GM12878 (cell line): Measurements from ENCODE around the gene LIN52. TPM values are rescaled to one million over a fixed set of nuclear protein-coding genes. Genes with fewer than 3 reads are reported as not detected.

Experiments
- BCL3 ChIP-seq: IDR thresholded peaks from 2 replicates; pipeline ENCODE4 v1.6.1; 2011; ENCODE audit warnings: borderline replicate concordance, low read depth, mild to moderate bottlenecking, moderate library complexity, low read length; ENCODE audit not compliant: insufficient read depth, poor library complexity, severe bottlenecking
- EED ChIP-seq: sonication (generic); IDR thresholded peaks from 2 replicates; pipeline ENCODE4 v1.6.1; 2016; ENCODE audit warnings: antibody characterized with exemption, low read depth
- ELK1 ChIP-seq: IDR thresholded peaks from 2 replicates; pipeline ENCODE4 v1.6.1; 2012; ENCODE audit warnings: low read depth, low read length, improper control_type of control experiment
- ESRRA ChIP-seq: IDR thresholded peaks from 2 replicates; pipeline ENCODE4 v1.6.1; 2012; ENCODE audit warnings: mild to moderate bottlenecking, low read length, improper control_type of control experiment
- EZH2 ChIP-seq: IDR thresholded peaks from 2 replicates; pipeline ENCODE4 v1.6.1; 2012; ENCODE audit warnings: low read depth, mild to moderate bottlenecking, control low read depth, inconsistent platforms, low read length, borderline replicate concordance; ENCODE audit not compliant: control insufficient read depth
- KDM1A ChIP-seq: fragments of 200-600 bp; sonication (generic); IDR thresholded peaks from 2 replicates; pipeline ENCODE4 v1.6.1; 2016; ENCODE audit warnings: borderline replicate concordance
- NR2F1 ChIP-seq: fragments of 450-650 bp; conservative IDR thresholded peaks from 2 replicates; pipeline ENCODE4 v1.6.1; 2017; ENCODE audit warnings: mild to moderate bottlenecking
- PAX5 ChIP-seq: IDR thresholded peaks from 2 replicates; pipeline ENCODE4 v1.6.1; 2011; ENCODE audit warnings: low read depth, low read length, borderline replicate concordance
- PBX3 ChIP-seq: IDR thresholded peaks from 2 replicates; pipeline ENCODE4 v1.6.1; 2011; ENCODE audit warnings: mild to moderate bottlenecking, low read depth, low read length, moderate library complexity; ENCODE audit not compliant: insufficient replicate concordance
- RFX5 ChIP-seq: IDR thresholded peaks from 2 replicates; pipeline ENCODE4 v1.6.1; 2011; ENCODE audit warnings: low read depth, low read length, improper control_type of control experiment
- TCF3 ChIP-seq: IDR thresholded peaks from 2 replicates; pipeline ENCODE4 v1.6.1; 2012; ENCODE audit warnings: low read depth, mild to moderate bottlenecking, low read length, borderline replicate concordance; ENCODE audit not compliant: insufficient read depth
- ZBED1 ChIP-seq: IDR thresholded peaks from 2 replicates; pipeline ENCODE4 v1.6.1; 2016; ENCODE audit warnings: borderline replicate concordance
- polyA plus RNA-seq, 11 experiments: library from polyadenylated mRNA; depleted of rRNA in 4 of 11; unstranded in 6 of 11; stranded (reverse) in 5 of 11; fragments of >200 nt; fragmentation: Nextera tagmentation in 4 of 11; fragmentation: Illumina TruSeq in 1 of 11; extraction: Ambion mirVana in 4 of 11; extraction: Trizol in 1 of 11; gene quantifications; 1 replicate in 1 of 11; 2 replicates in 10 of 11; pipeline versions ENCODE4 v1.2.1 to v1.2.3, GENCODE V29; 2011 to 2016; ENCODE audit warnings: inconsistent platforms in 2 of 11, missing spikeins in 2 of 11, low read depth in 1 of 11
- total RNA-seq, 4 experiments: library from RNA; depleted of rRNA in 3 of 4; stranded (reverse); fragments of >200 nt in 3 of 4; fragmentation: Illumina TruSeq in 1 of 4; extraction: Trizol in 1 of 4; gene quantifications; 2 replicates each; pipeline versions ENCODE4 v1.2.1 to v1.2.3, GENCODE V29; 2013 to 2021

The LIN52 gene
- total and polyA plus RNA-seq, 10 of the 15 experiments (the other 5 are each of a cell fraction or from before 2014, with no cell fraction given): 13.3 to 30.9 (median 19.9) TPM

GRCh38 chr14:74194506-74195274 lies 109.9 kb downstream of the LIN52 start (continued):
- no peak for TF ChIP-seq ESRRA
- no peak for TF ChIP-seq TCF3
- TF ChIP-seq ZBED1: no peak
- no peak for TF ChIP-seq PBX3
- TF ChIP-seq EZH2: no peak
- no peak for TF ChIP-seq EED
- TF ChIP-seq ELK1: no peak
- no peak for TF ChIP-seq KDM1A
- no peak for TF ChIP-seq BCL3
- TF ChIP-seq NR2F1: no peak
- no peak for TF ChIP-seq PAX5
- TF ChIP-seq RFX5: no peak
